ENCODE measurements around the gene SLC2A8.

The SLC2A8 gene

GRCh38 chr9:127392976-127393375 lies 4.0 kb upstream of the SLC2A8 start:
- TF ChIP-seq, protein P1, sequence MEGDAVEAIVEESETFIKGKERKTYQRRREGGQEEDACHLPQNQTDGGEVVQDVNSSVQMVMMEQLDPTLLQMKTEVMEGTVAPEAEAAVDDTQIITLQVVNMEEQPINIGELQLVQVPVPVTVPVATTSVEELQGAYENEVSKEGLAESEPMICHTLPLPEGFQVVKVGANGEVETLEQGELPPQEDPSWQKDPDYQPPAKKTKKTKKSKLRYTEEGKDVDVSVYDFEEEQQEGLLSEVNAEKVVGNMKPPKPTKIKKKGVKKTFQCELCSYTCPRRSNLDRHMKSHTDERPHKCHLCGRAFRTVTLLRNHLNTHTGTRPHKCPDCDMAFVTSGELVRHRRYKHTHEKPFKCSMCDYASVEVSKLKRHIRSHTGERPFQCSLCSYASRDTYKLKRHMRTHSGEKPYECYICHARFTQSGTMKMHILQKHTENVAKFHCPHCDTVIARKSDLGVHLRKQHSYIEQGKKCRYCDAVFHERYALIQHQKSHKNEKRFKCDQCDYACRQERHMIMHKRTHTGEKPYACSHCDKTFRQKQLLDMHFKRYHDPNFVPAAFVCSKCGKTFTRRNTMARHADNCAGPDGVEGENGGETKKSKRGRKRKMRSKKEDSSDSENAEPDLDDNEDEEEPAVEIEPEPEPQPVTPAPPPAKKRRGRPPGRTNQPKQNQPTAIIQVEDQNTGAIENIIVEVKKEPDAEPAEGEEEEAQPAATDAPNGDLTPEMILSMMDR (IDR thresholded peaks at IDR 0.05; ENCODE audit: borderline replicate concordance, insufficient read depth, low read depth, low read length): no peak
- H3K4me3 ChIP-seq (ENCODE audit: low read depth, low read length): no peak overlapping the region

DNA sequence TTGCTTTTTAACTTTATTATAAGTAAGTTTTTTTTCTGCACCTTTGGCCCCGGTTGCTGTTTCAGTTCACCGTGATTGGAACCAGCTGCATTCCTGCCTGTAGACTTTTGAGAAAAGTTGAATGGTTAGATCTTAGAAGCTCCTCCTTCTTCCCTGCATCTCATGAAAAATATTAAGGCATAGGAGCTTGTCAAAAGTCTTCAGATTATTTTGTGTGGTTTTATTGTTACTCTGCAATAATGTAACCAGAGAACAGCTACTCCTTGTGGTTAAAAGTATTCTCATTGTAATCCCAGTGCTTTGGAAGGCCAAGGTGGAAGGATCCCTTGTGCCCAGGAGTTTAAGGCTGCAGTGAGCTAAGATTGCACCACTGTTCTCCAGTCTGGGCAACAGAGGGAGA lies 3.3 kb upstream of the SLC2A8 start:
- H3K4me3 ChIP-seq (ENCODE audit: low read depth, low read length): no peak overlapping the region
- TF ChIP-seq, protein P1 (IDR thresholded peaks at IDR 0.05; ENCODE audit: borderline replicate concordance, insufficient read depth, low read depth, low read length): no peak

DNA sequence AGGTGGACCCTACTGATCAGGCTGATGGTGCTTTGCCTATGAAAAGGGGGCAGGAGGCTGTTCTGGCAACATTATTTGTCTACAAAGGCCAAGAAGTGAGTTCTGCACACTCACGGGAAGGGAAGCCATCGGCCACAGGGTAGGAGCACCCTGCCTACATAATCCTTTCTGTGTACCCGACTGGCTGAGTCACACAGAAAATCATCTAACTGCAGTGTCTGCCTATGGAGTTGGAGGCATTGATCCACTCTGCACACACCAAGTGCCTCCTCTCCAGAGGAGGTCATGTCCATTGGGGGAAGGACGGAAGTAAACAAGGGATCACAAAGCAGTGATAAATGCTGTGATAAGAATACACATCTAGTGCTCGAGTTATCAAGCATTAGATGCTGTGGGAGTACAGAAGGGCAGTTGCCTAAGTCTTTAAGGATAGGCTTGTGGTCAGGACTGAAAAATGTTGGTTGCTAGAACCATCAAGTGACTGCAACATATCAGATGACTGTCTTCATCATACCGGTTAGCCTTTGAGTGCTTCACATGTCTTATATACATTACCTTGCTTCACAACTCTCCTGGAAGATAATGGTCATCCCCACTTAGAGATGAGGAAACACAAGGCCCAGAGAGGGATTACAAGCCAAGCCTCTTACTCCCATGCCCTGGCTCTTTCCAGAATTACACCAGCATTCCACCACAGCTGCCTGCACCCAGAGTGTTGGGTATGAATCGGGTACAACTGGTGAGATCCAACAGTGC lies 1.3 kb upstream of the SLC2A8 start:
- no peak overlapping the region for H3K4me3 ChIP-seq (ENCODE audit: low read depth, low read length)
- TF ChIP-seq, protein P1 (IDR thresholded peaks at IDR 0.05; ENCODE audit: borderline replicate concordance, insufficient read depth, low read depth, low read length): no peak

DNA sequence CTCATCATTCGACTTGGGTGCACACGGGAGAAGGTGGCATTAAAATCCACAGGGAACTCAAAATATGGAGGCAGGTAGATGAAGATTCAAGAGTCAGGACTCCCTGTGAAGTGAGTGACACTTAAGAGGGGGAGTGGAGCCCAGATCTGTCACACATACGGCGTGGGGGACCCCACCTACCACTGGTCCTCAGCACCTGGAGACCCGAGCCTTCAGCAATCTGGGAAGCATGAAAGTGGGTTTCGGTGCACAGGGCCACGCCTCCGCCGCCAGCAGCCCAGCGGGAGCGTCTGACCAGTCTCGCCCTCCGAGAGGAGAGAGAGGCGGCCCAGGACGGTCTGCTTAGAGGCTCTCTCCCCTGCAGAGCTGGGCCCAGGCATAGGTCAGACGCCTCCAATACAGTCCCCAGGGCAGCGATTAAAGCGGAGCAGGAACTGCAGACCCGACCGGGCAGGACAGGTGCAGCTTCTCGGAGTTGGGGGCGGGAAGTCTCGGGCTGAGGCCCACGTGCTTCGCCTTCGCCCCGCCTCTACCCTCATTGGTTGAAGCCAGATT lies 639 bp upstream of the SLC2A8 start:
- H3K4me3 ChIP-seq (ENCODE audit: low read depth, low read length): peak overlapping the region; percentile 30
- TF ChIP-seq, protein P1 (IDR thresholded peaks at IDR 0.05; ENCODE audit: borderline replicate concordance, insufficient read depth, low read depth, low read length): no peak

DNA sequence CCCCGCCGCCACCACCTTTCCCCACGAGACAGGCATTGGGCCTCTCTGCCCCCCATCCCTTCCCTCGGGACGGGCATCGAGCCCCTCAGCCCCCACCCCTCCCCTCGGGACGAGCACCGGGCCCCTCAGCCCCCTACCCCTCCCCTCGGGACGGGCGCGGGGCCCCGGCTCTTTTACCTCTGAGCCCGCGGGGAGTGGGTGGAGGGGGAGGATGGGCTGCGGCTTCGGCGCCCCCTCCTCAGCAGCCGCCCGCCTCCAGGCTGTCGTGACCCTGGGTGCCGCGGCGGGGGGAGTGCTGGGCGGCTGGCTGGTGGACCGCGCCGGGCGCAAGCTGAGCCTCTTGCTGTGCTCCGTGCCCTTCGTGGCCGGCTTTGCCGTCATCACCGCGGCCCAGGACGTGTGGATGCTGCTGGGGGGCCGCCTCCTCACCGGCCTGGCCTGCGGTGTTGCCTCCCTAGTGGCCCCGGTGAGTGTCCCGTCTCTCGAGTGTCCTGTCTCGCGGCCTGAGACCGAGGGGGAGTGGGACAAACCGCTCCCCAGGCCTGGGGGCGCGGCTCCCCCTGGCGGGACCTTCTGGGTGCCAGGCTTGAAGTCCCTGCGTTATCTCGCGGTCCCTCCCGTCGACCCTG lies 791 bp downstream of the SLC2A8 start:
- peak overlapping the region; percentile 70 for H3K4me3 ChIP-seq (ENCODE audit: low read depth, low read length)
- TF ChIP-seq, protein P1 (IDR thresholded peaks at IDR 0.05; ENCODE audit: borderline replicate concordance, insufficient read depth, low read depth, low read length): peak; percentile 64

DNA sequence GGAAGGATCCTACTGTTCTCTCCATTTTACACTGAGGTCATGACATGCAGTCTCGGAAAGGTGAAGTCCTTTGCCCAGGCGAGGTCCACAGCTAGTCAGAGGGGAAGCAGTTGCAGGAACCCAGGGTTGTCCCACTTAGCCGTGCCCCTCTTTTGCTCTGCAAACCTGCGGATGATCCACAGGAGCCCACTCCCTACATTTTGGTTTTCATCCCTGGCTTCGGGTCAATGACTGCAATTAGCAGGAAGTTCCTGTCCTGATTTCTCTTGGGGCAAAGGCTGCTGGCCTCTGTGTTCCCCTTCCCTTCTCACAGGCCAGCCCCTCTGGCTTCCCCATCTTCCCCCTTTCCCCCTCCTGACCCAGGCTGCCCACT lies 1.3 kb downstream of the SLC2A8 start:
- TF ChIP-seq, protein P1 (IDR thresholded peaks at IDR 0.05; ENCODE audit: borderline replicate concordance, insufficient read depth, low read depth, low read length): no peak
- H3K4me3 ChIP-seq (ENCODE audit: low read depth, low read length): no peak overlapping the region

Data from GM12875 (cell line).